Activated T-cell treated with anti-CD3 and anti-CD28 coated beads for 24 hours (primary cell): ENCODE data around the gene SPRR3.
"Not testable (repeated sequence)": the region's sequence is repeated elsewhere in the genome, so short reads cannot be mapped to it uniquely, and the experiment has no call there.

Experiments
- DNase-seq: peaks from one replicate; pipeline ENCODE4 v3.0.0-alpha.2; 2020; ENCODE audit warnings: low read depth

The SPRR3 gene

DNA sequence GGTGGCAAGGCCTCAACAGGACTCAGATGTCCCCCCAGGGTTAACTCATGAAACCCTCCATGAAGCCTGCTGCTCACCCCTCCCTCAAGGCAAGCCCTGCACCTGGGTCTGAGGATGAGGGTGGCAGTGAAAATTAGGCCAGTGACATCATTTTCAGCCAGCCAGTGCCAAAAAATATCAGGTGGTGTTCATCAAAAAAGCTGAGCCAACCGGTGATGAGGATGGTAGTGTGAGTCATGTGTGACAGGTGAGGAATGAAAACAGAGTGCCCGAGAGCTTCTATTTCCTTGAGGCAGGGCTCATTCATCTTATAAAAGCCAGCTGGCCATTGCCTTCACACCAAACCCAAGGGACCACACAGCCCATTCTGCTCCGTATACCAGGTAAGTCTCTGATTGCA is 17.8 kb upstream of the SPRR3 start, which contains the start of gene SPRR1A:
TSS of gene SPRR1A (plus strand) at position 339 of the 400 bp plus-strand sequence. CDS start 1,150 bp downstream, outside the sequence.
- no peak for DNase-seq

DNA sequence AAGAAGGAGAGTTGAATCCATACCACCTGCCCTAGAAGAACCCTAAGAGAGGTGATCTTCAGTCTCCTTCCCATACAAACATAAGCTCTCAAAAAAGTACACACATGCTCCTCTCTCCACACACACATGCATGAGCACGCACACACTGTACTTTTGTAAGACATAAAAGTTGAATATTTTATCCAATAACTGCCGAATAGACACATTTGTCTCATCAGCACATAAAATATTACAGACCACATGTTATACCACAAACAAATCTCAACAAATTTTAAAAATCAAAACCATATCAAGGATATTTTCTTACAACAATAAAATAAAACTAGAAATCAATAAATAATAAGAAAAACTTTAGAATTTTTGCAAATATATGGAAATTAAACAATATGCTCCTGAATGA is 15.0 kb upstream of the SPRR3 start:
- DNase-seq: no peak

DNA sequence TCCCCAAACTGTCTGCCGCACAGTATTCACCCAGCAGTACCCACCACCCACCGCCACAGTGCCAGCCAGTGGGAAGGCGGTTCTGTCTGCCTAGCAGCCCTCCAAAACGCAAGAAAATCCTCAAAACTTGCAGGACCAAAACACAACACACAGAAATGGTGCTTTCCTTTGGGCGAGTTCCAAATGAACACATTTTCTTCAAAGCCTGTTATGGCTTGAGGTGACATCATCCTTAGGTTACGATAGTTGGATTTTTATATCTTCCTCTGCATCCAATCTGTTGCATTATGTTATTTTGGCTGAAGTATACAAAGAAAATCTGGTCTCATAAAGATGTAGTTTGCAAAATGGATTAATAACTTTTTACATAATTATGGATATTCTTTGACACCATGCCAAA is 8.4 kb upstream of the SPRR3 start:
- no peak for DNase-seq

DNA sequence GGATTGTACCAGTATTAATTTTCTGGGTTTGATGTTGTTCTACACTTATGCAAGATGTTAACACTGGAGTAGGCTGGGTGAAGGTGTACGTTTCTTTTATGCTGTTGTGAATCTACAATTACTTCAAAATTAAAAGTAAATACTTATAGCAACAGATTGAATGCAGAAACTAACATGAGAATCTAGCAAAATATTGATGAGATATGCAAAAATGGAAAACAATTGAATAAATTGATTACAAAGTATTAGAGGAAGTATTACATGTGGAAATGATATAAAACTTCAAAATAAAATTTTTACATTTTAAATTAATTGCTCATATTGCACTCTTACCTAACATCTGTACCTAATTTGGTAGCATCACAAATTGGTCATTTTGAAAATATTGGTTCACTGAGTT is 5.7 kb upstream of the SPRR3 start:
- no peak for DNase-seq

DNA sequence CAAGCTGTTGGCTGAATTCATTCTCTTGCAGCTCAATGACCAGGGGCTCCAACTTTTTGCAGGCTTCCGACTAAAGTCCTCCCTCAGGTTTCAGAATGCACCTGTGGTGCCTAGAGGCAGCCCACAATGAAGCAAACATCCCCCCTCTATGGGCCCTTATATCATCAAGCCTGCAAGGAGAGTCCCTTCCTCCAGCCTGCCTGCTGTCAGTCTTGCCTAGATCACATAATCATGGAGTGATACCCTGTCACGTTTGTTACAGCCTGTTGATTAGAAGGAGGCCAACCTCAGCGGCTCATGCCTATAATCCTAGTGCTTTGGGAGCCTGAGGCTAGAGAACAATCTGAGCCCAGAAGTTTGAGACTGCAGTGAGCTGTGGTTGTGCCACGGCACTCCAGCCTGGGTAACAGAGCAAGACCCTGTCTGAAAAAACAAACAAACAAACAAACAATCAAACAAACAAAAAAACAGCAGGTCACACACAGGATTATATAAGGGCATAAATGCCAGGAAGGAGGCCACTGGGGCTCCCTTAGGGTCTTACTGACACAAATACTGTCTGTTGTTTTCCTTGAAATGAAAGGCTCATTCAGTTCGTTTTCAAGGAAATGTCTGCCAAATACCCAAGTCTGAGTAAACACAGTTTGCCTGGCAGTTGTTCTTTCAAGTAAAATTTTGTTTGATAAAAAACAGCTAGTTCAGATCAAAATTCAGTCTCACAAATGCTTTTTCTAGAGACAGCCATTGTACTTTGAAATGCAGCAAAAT is 4.7 kb upstream of the SPRR3 start:
- DNase-seq: no peak

DNA sequence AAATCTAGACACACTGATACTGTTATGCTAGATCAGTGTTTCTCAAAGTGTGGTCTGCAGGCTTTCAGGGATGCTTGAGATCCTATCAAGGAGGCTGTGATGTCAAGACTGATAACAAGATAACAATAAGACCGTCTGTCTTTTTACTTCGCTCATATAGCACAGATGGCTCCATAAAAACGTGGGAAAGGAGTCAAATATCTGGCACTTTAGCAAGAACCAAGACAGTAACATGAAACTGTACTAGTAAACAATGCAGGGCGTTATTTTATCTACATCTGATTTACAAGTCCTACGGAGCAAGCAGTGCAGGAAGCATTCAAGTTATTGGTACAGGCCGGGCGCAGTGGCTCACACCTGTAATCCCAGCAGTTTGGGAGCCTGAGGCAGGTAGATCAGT is 3.6 kb upstream of the SPRR3 start:
- no peak for DNase-seq

DNA sequence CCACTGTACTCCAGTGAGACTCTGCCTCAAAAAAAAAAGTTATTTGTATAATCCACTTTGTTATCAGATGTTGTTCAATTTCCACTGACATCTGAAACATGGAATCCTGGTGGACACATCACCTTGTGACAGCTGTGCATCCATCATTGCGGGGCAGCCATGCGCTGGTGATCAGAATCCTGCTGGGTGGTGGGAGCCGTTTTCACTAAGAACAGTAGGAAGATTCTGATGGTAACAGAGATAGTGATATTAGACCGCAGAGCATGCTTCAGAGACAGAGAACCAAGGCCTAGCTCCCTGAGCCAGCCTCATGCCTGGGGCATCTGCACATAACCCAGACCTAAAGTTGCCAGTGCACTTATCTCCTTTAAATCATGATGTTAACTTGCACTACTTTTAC is 3.1 kb upstream of the SPRR3 start:
- no peak for DNase-seq

DNA sequence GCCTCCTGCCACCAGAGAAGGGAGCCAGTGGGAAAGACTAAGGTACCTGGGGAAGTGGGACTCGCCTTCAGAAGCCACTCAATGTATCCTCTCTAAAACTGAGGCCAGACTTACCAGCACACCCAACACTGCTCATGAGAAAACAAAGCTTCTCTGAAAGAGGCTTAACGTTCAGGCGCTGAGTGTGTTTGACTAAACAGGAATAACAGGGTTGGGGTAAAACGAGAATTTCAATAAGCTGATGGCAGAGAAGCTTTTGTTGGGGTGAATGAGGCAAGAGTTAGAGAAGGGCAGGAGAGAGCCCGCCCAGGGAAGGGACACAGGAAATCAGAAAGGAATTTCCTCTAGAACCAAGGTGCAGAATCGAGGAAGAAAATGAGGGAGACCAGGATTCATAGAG is 1.7 kb upstream of the SPRR3 start:
- DNase-seq: no peak

DNA sequence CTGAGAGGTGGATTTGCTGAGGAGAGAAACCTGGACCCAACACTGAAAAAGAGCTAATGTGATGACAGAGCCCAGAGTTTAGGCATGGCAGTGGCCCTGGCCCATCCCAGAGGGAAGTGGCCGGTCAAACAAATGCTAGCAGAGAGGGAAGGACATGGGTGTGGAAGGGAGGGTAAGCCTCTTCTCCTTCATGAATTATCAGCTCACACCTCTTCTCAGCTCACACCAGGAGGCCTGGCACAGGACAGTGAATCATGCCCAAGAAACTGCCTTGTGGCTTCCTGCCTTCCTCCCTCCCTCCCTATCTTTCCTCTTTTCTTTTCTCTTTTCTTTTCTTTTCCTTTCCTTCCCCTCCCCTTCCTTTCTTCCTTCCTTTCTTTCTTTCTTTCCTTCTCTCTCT is 1.3 kb upstream of the SPRR3 start:
- DNase-seq: no peak

DNA sequence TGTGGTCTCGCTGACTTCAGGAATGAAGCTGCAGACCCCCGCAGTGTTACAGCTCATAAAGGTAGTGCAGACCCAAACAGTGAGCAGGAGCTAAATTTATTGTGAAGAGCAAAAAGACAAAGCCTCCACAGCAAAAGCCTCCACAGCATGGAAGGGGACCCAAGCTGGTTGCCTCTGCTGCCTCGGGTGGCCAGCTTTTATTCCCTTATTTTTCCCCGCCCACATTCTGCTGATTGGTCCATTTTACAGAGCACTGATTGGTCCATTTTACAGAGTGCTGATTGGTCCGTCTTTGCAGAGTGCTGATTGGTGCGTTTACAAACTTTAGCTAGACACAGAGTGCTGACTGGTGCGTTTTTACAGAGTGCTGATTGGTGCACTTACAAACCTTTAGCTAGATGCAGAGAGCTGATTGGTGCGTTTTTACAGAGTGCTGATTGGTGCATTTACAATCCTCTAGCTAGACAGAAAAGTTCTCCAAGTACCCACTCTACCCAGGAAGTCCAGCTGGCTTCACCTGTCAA is 9.7 kb downstream of the SPRR3 start:
- not testable (repeated sequence) for DNase-seq

DNA sequence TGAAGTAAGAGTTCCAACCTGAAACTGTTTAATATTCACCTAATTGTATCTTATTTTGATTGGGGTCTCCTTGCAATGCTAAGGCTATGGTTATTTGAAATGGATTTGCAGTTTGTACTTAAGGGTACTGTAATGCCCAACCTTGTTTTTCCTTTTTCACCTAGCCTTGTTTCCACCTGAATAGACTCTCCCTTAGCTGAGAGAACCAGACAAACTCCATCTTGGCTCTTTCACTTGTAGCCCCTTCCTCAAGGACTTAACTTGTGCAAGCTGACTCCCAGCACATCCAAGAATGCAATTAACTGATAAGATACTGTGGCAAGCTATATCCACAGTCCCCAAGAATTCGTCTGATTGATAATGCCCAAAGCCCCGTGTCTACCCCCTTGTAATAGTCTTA is 20.3 kb downstream of the SPRR3 start:
- DNase-seq: not testable (repeated sequence)

DNA sequence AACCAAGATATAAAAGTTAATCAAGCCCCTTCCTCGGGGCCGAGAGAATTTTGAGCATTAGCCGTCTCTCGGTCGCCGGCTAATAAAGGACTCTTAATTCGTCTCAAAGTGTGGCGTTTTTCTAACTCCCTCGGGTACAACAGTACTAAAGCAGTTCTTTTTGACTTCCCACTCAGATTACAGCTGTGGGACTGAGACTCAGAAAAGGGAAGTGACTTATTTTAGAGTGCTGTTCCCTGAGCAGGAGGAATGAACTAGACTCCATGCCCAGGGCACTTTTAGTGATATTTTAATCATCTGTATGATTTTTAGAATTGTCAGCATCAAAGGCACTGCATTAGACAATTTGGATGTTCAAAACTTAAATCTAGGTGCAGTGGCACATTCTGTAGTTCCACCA is 20.8 kb downstream of the SPRR3 start:
- DNase-seq: not testable (repeated sequence)

DNA sequence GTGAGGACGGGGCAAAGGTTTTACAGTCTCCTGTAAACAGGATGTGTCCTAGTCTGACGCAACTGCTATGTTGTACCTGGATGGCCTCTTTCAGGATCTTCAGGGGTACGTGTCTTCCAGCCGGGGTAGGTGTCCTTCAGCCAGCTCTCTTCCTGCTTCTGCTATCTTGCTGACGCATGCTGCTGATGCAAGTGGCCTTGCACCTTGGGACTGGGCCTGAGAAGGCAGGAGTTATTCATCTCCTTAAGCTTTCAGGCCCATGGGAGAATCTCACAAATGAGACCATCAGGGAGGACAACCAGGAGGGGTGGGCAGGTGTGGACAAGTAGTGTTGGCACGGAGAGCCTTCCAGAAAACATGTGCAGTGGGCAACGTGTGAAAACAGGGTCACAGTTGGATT is 21.6 kb downstream of the SPRR3 start:
- DNase-seq: no peak

DNA sequence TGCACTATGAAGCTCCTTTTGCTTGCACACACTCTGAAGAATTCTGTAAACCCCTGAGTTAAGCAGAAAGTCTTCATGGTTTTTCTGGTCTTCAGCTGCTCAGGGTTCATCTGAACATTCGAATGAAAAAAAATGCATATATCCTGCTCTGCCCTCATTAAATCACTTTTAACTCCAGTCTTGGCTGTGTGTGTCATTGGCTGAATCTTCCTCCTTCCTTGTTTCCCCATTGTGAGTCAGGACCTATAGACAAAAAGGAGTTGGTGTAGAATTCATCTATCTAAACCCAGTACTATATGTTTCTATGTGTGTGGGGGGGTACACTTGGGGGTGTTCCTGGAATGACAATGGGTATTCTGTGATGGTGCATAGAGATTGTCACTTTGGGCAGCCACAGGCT is 22.9 kb downstream of the SPRR3 start:
- no peak for DNase-seq

DNA sequence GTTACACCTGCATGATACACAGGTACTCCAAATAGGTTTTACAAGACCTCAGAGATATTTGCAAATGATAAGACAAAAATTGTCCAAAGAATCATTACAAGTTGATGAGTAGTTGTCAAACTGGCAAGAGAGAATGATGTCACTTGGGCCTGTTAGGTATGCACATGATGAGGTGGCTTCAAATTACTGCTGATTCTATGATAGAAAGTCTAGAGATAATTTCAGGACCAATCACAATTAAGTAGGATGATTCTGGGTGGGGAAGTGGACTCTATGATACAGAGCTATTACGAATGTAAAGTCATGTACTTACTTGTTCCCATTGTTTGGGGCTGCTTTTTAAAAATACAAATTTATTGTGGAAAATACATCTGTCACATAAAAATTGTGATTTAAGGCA is 24.2 kb downstream of the SPRR3 start:
- no peak for DNase-seq

DNA sequence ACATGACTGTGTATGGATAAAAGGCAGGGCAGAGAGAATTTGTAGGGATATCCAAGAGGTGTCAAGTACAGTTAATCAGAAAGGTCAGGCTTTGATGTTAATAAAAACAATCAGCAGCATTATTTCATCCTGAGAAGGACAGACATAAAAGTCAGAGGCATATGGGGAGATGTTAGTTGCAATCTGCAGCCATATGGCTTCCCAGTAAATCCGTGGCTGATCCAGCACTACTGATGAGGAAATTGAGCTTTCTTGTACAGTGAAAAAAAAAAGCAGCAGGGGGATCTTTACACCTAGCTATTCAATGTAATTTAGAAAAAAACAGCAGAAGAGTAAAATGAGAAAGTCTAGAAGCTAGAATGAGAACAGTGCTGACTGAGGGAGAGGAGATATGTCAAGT is 27.2 kb downstream of the SPRR3 start:
- DNase-seq: no peak

DNA sequence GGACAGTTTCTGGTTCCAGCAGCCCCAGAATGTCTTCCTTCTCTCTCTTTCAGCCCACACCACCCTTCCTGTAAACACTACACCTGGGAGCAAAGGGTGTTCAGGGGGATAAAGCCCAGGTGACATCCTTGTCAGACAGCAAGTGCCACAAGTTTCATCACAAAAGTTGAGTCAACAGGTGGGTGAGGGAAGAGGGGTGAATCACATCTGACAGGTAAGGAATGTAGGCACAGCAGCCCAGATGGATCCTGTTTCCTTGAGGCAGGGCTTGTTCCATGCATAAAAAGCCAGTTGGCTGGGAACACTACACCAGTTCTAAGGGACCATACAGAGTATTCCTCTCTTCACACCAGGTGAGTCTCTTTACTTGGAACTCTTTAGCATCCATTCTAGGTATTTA is 29.3 kb downstream of the SPRR3 start, which contains the start of gene SPRR1B:
TSS of gene SPRR1B (plus strand) at position 309 of the 400 bp plus-strand sequence. CDS start 1,143 bp downstream, outside the sequence.
- no peak for DNase-seq

DNA sequence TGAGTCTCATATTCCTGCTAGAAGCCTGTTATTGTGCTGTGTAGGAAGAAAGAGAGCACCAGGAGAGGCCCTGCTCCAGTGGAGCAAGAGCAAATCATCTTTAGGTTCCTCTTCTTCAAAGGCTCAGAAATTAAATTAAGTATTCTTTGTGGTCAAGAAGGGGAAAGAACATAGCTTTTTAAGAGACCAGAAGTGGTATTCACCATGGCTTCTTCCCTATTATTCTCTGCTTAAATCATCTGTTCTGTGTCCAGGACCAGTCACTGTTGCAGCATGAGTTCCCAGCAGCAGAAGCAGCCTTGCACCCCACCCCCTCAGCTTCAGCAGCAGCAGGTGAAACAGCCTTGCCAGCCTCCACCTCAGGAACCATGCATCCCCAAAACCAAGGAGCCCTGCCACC is 30.5 kb downstream of the SPRR3 start:
- no peak for DNase-seq

DNA sequence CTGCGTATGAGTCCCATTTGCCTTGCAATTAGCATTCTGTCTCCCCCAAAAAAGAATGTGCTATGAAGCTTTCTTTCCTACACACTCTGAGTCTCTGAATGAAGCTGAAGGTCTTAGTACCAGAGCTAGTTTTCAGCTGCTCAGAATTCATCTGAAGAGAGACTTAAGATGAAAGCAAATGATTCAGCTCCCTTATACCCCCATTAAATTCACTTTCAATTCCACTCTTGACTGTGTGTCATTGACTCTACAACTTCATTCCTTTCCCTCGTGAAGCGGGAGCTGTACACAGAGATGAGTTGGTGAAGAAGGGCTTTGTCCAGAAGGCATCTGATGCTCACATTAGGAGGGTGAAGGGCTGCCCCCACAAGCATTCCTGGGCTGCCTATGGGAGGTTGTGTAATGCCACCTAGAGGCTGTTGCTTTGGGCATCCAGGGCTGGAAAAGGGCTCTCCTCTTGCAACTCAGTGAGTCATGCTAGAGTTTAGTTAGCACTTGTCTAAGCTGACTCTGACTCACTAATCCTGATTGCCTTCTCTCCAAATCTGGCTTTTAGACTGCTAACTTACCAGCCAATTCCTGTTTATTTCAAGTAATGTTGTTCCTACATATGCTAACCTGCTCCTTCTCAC is 31.2 kb downstream of the SPRR3 start:
- DNase-seq: no peak

DNA sequence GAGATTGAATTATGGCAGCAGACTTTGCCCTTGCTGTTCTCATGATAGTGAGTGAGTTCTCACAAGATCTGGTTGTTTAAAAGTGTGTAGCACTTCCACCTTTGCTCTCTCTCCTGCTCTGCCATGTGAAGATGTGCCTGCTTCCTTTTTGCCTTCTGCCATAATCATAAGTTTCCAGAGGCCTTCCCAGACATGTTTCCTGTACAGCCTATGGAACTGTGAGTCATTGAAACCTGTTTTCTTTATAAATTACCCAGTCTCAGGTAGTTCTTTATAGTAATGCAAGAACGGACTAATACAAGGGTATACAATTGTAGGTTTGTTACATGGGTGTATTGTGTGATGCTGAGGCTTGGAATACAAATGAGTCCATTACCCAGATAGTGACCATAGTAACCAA is 33.7 kb downstream of the SPRR3 start:
- no peak for DNase-seq

DNA sequence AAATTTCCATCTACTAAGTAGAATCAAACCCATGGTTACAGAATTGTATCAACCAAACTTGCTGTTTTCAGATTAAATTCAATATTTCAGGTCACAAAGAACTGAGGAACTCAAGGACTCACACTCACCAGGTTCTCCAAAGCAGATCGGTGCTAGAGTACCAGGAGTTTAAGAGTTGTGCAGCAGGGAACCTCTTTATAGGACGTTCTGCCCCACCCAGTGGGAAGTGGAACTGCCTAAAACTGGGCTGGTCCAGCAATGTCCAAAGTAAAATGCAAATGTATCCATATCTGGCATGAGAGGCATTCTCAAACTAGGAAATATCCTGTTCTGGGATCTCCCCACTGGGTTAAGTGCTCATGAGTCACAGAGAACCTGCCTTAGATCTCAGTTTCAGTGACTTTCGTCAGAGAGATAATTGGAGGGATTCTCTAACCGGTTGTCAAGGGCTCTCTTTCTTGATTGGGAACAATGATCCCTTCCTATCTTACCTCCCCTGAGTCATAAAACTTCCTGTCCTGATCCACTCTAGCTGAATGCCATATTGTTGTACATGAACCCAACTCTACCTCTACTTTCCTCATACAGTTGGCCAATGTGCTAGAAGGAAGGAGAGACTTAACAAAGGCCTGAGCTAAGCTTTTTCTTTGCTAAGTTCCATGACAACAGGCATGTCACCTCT is 39.5 kb downstream of the SPRR3 start, which contains the start of gene SPRR2D:
TSS of gene SPRR2D (minus strand) at position 171 of the 682 bp plus-strand sequence. CDS start 774 bp downstream, outside the sequence.
- no peak for DNase-seq

DNA sequence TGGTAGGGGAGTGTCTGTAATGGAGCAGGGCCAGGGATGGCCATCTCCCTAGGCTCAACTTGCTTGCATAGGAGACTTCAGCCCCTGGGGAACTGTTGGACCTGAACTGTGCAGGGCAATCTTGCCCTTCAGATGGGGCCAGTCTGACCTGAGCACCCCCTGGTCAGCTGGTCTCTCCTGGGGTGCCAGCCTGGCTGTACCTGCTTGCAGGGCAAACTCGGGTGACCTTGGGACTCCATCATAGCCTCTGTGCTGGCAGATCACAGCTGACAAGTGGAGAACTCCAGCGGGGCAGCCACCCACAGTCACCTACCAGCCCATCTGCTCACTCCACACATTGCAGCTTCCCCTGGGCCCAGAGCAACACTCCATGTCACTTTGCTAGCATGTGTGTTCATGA is 47.7 kb downstream of the SPRR3 start:
- no peak for DNase-seq
